OCI-M2 (cell line): ENCODE measurements around the gene POU2AF3.
"Not testable (repeated sequence)": the region's sequence is repeated elsewhere in the genome, so short reads cannot be mapped to it uniquely, and the experiment has no call there.

Experiments
- DNase-seq: peaks from one replicate; lab custom pipeline; 2025; ENCODE audit not compliant: unreplicated experiment; lab: John Stamatoyannopoulos, UW

Gene POU2AF3, protein sequence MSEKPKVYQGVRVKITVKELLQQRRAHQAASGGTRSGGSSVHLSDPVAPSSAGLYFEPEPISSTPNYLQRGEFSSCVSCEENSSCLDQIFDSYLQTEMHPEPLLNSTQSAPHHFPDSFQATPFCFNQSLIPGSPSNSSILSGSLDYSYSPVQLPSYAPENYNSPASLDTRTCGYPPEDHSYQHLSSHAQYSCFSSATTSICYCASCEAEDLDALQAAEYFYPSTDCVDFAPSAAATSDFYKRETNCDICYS

DNA sequence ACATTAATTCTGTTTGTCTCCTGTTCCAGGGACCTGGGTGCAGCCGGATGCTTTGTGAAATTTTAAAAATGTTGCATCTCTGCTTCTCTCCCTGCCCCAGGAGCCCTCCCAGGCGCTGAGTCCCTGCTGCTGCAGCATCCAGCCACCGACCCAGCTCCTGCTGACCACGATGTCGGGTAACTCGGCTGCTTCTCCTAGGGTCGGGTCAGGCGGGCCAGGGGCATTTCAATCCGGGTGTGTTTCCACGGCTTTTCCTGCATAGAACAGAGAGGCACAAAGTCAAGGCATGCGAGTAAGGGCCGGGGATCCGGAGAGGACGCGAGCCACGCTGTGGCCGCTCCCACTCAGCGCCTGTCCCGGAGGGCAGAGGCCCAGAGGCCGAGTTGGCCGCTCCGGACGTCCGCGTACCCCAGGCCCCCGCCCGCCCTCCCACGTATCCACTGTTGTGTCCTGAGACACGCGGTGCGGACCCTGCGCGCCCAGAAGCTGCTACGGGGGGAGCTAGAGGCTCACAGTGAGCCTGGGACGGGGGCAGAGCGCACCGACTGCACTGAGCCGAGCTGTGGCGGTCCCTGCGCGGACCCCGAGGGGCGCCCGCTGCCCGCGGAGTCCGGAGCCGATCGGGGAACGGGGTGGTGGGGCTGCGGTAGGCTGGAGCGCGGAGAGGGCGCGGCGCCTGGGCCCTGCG is at the start of gene POU2AF3:
TSS of gene POU2AF3 (plus strand) at position 134 of the 688 bp plus-strand sequence. CDS start at position 170, 36 bp downstream.
- no peak for DNase-seq

DNA sequence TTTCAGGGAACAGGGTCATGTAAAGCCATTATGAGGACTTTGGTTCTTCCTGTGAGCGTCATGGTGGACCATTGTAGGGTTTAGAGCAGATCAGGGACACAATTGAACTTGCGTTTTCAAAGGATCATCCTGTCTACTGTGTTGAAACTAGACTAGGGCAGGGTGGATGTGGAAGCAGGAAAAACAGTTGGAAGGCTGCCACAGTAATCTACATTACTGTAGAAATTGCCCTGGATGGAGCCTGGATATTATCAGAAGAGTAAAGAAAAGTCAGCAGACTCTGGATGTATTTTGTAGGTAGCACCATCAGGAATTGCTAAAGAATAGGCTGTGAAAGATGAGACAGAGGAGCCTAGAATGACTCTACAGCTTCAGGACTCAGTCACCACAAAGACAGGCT is 47.4 kb upstream of the POU2AF3 start:
- DNase-seq, result no peak

DNA sequence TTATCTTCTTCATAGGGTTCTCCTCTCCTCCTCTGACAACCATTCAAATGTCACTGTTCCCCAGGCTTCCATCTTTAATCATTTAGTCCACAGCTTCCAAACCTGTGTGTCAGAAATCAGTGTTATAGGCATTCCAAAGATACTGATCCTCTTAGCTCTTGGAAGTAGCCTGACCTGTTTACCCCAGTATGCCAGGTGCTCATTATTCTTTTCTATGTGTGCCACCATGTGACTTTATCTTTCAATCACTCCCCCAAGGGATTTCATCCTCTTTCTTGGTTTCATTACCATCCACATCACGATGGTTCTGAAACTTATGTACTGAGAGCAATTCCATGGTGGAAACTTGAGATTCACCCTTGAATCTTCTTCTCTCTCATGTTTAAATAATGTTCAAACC is 45.2 kb upstream of the POU2AF3 start:
- DNase-seq, result no peak

DNA sequence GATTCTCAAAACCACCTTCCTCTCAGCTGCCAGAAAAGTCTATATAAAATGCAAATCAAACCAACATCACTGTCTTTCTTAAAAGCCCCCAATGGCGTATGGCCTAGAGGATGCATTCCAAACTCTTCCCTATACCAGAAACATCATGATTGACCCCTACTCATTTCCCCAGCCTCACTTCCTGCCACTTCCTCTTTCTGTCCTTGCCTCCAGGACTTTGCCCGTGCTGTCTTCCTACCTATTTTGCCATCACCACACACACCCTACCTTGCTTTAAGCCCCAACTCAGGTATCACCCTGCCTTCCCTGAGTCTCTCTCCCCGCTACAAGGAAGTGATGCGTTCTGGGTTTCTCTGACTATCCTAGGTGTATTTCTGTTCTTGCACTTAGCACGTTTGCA is 44.7 kb upstream of the POU2AF3 start:
- no peak for DNase-seq

DNA sequence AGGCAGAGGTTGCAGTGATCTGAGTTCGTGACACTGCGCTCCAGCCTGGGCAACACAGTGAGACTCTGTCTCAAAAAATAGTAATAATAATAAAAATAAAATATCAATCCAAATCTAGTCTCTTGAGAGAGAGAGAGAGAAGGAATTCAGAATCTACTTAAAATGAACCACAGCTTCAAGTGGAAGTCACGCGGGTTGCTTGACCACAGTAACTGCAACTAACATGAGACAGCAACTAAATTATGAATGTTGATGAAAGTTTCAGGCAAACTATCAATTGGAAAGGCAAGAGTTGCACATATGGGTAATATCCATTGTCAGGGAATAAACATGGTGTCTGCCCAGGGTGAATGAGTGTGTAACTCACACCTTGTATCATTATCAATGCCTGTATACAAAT is 40.3 kb upstream of the POU2AF3 start:
- DNase-seq, result no peak

DNA sequence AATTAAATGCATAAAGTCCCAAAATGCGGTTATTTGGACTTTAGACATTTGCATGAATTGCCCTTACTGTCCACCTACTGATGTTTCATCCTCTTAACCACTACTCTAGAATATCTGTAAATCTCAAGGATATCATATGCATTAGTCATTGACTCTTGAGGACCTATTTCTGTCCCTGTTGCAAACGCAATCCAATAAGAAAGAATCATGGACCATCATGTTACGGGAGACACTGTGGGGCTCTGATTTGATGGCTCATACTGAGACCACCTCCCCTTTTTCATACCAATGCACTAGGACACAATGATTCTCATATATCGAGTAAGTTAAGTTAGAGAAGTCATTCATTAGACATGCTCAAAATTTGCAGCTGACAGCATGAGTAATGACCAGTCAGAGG is 38.5 kb upstream of the POU2AF3 start:
- no peak for DNase-seq

DNA sequence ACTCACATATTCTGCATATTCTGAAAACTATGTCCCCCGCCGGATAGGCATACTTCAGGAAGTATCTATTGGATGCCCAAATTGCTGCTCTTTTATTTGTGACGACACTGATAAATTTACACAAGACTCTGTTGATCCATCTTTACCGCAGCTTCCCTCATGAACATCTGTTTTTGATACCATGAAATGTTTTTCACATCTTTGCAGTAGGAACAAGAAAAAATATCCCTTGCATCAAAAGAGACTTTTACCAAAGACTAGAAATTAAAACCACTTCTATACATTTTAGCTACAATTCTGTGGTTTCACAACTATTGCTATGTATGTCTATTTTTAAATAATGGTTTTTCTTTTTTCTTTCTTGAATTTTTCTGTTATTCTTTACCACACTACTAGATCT is 37.5 kb upstream of the POU2AF3 start:
- DNase-seq, result no peak

DNA sequence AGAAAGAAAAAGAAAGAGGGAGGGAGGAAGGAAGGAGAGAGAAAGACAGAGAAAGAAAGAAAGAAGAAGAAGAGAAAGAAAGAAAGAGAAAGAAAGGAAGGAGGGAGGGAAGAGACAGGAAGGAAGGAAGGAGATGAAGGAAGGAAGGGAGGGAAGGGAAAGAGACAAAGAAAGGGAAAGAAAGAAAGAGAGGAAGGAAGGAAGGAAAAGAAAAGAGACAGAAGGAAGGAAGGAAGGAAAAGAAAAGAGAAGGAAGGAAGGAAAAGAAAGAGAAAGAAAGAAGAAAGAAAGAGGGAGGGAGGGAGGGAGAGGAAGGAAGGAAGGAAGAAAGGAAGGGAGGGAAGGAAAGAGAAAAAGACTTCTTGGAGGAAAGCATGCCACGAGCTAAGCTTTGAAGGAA is 33.7 kb upstream of the POU2AF3 start:
- DNase-seq, result no peak

DNA sequence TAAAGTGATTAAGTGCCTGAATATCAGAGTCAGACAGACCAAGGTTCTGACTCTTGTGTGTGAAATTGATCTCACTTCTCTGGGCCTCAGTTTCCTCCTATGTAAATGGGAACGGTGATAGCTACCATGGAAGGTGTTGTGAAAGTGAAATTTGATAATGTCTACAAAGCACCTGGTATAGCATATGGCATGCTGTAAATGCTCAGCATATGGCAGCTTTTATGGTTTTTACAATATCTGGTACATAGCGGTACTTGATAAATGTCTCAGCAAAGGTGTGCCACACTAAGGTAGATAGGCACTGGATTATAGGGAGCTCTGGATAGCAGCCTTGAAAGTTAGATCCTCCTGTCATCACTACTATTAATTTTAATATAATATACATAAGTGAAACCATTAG is 32.9 kb upstream of the POU2AF3 start:
- DNase-seq, result no peak

DNA sequence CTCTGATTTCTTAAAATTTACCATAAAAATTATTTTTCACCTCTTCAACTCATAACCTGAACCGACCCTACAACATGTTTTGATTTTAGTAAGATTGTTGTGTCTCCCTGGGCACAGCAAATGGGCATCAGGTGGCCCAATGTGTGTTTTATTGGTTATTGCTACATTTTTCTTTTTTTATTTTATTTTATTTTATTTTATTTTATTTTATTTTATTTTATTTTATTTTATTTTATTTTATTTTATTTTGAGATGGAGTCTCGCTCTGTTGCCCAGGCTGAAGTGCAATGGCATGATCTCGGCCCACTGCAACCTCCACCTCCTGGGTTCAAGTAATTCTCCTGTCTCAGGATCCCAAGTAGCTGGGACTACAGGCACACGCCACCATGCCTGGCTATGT is 30.0 kb upstream of the POU2AF3 start:
- DNase-seq, result not testable (repeated sequence)

DNA sequence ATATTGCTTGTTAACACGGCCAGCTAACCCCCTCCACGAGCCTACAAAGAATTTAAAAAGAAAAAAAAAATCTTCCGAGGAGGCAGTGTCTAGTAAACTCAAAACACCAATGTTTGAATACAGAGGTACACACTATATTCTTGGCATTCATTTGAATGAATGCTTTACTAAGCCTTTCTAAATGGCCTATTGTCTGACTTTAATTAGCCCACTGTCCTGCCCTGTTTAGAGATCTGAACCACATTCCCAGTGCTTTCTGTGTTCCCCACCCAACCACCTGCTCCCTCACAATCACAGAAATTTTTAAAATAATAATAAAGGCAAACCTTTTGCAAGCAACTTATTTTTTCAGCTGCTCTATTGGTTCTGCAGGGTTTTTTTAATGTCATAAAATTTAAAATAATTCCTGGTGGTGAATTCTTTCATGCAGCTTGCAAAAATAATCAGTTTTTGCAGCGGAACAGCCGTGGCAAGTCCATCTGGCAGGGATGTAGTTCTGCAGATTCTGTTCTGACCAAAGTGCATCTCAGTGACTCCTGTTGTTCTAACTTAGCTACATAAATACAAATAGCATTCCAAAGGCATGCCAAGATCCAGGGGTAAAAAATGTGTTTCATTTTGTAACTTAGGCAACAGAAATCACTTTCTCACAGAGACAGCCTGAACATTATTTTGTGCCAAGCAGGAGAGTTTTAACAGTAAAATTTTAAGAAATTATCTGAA is 29.0 kb upstream of the POU2AF3 start:
- DNase-seq, result no peak

DNA sequence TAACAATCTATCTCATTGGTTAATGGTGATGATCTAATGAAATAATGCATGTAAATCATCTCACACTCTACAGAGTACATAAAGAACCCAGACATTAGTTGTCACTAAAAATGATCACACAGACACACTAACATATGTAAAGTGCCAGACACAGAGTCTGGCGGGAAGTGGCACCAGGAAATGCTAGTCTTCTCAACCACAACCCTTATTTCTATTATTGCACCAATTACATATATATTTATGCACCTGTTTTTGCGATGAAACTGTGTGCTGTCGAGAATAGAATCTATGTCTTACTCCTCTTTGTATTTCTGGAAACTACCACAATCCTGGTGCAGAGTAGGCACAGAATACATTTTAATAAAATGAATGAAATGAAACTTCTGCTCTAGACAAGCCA is 25.9 kb upstream of the POU2AF3 start:
- no peak for DNase-seq

DNA sequence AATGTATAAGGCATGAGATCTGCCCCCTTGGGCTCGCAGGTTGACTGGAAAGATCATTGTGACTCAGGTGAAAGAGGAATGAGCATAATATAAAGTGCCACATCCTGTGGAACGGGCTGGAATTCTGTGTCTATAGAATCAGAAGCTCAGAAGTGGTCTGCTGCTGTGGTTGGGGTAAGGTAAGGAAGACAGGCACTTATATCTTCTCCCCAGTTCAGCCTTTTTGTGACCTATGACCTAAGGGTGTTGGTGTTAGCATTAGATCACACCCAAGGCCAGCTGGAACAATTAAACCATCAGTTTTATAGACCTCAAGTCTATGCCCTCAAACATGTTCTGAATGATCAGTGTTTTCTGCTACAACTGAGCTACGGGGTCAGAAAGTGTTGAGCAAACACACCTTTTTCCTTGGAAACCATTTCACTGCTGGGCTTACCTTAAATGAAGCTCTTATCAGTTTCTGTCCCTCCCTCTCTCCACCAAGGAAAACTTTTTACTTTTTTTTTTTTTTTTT is 15.7 kb upstream of the POU2AF3 start:
- DNase-seq, result no peak

DNA sequence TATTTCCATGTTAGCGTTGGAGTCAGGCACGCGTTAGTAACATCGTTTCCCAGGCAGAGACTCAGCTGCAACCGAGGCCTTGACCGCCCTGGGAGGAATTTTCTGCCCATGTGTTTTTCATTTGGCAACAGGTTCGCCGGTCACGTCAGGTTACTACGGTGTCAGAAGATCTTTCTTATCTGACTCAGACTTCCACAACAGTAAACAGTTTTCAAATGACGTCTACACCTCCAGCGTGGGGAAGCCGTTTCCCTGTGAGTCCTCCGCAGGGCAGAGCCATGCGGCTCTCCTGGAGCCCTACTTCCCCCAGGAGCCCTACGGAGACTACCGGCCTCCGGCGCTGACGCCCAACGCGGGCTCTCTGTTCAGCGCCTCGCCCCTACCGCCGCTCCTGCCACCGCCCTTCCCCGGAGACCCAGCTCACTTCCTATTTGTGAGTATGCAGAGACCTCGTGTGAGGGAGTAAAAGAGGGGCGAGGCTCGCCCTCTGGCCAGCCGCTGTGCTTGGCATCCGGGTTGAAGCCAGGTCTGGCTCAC is 14.3 kb upstream of the POU2AF3 start:
- no peak for DNase-seq

DNA sequence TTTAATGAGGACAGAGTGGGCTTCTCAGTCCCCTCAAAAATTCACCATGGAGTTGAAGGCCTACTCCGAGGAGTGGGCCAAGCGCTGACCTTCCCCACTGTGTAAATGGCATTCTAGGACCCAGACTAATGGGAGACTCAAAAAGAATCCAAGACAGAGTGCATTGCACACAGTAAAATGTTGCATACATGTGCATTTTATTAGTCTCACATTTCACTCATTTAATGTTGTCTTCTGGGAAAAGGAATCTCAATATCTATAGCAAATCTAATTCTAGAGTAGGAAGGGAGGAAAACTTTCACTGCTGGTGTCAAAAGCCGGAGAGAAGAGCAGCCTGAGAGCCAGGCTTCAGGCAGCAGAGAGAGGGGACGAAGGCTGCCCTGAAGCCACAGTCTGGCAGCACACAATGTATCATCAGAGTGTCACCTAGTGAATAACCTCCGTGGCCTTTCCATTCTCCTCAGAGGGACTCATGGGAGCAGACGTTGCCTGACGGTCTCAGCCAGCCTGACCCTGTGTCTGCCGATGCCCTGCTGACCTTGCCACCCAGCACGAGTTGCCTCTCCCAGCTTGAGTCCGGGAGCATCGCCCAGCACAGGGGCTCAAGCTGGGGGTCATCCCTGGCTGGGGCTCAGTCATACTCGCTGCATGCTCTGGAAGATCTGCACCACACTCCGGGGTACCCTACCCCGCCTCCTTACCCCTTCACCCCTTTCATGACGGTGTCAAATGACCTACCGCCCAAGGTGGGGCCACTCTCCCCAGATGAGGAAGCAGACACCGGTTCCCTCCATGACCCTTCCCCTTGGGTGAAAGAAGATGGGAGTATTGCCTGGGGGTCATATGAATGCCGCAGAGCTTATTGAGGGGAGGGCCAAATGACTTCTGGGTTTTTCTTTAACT is 12.9 kb upstream of the POU2AF3 start:
- no peak for DNase-seq

DNA sequence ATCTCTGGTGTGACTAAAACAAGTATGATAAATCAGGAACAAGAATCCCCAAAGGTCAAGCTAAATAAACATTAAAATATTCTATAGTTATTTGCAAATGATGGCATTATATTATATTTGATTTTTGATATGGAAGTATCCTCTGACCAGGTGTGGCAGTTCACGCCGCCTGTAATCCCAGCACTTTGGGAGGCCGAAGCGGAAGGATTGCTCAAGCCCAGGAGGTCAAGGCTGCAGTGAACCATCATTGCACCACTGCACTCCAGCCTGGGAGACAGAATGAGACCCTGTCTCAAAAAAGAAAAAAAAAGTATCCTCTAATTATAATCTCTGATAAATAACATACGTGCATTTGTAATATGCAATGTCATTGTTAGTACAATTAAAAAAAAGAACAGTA is 6.6 kb upstream of the POU2AF3 start:
- no peak for DNase-seq

DNA sequence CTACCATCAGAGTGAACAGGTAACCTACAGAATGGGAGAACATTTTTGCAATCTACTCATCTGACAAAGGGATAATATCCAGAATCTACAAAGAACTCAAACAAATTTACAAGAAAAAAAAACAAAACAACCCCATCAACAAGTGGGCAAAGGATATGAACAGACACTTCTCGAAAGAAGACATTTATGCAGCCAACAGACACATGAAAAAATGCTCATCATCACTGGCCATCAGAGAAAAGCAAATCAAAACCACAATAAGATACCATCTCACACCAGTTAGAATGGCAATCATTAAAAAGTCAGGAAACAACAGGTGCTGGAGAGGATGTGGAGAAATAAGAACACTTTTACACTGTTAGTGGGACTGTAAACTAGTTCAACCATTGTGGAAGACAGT is 5.9 kb upstream of the POU2AF3 start:
- not testable (repeated sequence) for DNase-seq

DNA sequence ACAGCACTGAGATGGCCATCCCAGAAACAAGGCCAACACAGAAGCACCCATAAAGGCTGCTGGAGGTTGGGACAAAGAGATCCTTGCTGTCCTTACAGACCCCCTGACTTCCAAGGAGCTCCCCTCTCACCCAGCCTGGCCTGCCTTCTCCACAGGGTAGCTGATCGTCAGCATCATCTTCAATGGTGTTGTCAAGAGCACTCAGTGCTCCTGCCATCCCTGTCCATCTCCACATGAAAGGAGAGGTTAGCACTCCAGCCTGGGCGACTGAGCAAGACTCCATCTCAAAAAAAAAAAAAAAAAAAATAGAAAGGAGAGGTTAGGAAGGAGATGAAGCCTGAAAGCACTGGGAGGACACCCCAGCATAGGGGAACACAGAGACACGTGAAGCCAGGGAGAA is 2.1 kb upstream of the POU2AF3 start:
- DNase-seq, result no peak

DNA sequence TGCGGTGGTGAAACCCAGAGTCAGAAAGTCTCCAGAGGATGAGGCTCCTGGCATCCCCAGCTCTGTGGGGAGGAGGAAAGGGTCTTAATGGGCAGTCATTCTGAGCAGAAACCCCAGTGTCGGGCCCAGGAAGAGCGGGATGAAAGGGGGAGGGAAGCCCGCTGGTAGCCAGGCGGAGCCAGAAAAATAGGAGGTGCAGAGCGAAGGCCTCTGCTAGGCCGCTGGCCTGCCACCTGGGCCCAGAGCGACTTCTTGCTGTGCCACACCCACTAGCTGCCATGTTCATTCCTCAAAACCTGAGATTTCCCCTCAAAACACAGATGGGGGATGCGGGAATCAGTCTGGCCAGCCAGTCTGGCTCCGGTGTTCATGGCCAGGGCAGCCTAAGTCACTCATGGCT is 650 bp upstream of the POU2AF3 start:
- DNase-seq, result no peak

DNA sequence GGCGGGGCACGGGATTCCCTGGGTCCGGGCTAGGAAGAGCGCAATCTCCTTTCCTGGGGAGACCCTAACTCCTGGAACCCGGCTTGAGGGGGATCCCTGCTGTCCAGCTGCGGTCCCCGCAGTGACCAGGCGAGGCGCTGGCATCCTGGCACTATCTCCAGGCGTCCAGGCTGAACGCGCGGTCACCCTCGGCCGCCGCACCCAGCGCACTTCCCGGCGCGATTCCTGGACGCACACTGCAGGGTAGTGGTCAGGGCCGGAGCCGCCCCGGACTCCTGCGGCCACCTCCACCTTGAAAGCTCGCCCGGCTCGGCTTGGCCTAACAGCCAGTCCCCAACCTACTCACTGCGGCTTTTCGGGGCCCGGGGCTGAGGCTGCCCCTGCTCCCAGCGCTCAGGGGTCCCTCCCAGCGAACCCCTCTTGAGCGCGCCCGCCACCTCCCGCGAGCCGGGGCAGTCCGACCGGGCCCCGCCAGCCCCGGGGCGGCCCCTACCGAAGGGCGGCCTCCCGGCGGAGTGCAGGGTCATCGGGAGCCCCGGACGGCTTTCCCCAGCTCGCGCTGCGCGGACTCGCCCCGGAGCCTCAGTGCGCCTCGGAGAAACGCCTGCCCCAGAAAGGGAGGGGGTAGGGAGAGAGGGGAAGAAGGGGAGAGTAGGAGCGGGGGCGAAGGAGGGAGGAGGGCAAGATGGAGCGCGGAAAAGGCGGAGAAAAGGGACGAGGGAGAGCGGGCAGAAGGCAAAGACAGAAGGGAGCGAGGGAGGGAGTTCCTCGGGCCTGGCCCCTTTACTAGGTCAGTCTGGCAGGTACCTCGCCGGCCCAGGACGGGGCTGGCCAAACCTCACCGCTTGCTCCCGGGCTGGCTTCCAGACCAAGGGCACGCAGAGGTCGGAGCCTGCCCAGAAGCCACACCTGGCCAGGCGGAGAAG is 1.0 kb downstream of the POU2AF3 start:
- no peak for DNase-seq
